ENCODE measurements around the gene KANSL1. TPM values are rescaled to one million over a fixed set of nuclear protein-coding genes. Genes with fewer than 3 reads are reported as not detected.

KANSL1 gene
- polyA plus RNA-seq, 1 of the 3 experiments (the other 2 are of a cell fraction) = 10.0 TPM

- H3F3A ChIP-seq (replicated peaks; ENCODE audit: insufficient read depth) = peaks cover 13% of the 10 kb centered on the region
- H4K20me1 ChIP-seq (ENCODE audit: insufficient read depth) = 0 out of 2 replicates have a peak, but pooled peaks cover 8% of the 10 kb centered on the region
- TF ChIP-seq TEAD4 (IDR thresholded peaks at IDR 0.05; ENCODE audit: borderline replicate concordance, insufficient read depth) = no peak
- TF ChIP-seq RXRA (IDR thresholded peaks at IDR 0.05; ENCODE audit: borderline replicate concordance, low read depth) = no peak
- TF ChIP-seq USF2 (IDR thresholded peaks at IDR 0.05; ENCODE audit: borderline replicate concordance, low read depth, low read length) = no peak
- TF ChIP-seq NRF1 (IDR thresholded peaks at IDR 0.05; ENCODE audit: low read depth, low read length) = no peak
- TF ChIP-seq FOXM1 (IDR thresholded peaks at IDR 0.05; ENCODE audit: low read depth) = no peak
- TF ChIP-seq, protein P1, sequence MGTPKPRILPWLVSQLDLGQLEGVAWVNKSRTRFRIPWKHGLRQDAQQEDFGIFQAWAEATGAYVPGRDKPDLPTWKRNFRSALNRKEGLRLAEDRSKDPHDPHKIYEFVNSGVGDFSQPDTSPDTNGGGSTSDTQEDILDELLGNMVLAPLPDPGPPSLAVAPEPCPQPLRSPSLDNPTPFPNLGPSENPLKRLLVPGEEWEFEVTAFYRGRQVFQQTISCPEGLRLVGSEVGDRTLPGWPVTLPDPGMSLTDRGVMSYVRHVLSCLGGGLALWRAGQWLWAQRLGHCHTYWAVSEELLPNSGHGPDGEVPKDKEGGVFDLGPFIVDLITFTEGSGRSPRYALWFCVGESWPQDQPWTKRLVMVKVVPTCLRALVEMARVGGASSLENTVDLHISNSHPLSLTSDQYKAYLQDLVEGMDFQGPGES (IDR thresholded peaks at IDR 0.05; ENCODE audit: low read depth, low read length) = no peak
- WGBS (ENCODE audit: low lambda C conversion rate) = 91% methylated on average over 2 of the region's 2 CpGs
- H3K4me3 ChIP-seq (ENCODE audit: low read depth in 2 of 2, low read length in 1 of 2) = no peak overlapping the region
- peaks cover 76 to 85% of the 10 kb centered on the region in 2 experiments for H3K36me3 ChIP-seq (replicated peaks in 1 of 2; ENCODE audit: control insufficient read depth in 1 of 2, insufficient read depth in 2 of 2, low read length in 1 of 2)
- no peaks in the 10 kb centered on the region for H3K9me2 ChIP-seq
- no peak overlapping the region for H2AFZ ChIP-seq (ENCODE audit: low read depth)
- no peaks in the 10 kb centered on the region for H3K9me3 ChIP-seq
- DNase-seq = no peak
- no peaks in the 10 kb centered on the region for H3K27me3 ChIP-seq (ENCODE audit: insufficient read depth)
- H3K27ac ChIP-seq (ENCODE audit: low read depth in 2 of 2, low read length in 1 of 2) = peak overlapping the region in 1 of 2 experiments; percentile 1; a peak in 1 of 4 replicates
- H3K4me1 ChIP-seq (ENCODE audit: control insufficient read depth in 1 of 2, insufficient read depth in 2 of 2, low read depth in 1 of 2, low read length in 1 of 2) = peaks cover 4 to 28% of the 10 kb centered on the region in 2 experiments; a peak in 3 of 4 replicates
- H3K9ac ChIP-seq = no peak overlapping the region
- H3K4me2 ChIP-seq = no peak overlapping the region
- ChIA-PET POLR2A (no interaction called here), CTCF (interaction anchor here (0.7 to 4.7 kb wide), 11 partner anchors 9 to 402 kb away, joined by 3 to 58 read pairs (median 20); partner anchors contain the start of gene KANSL1)
- peaks cover 42% of the 10 kb centered on the region for H3K79me2 ChIP-seq (ENCODE audit: insufficient read depth)
Observed at GRCh38 chr17:46042246-46042645, 151.0 kb downstream of the KANSL1 start.

DNA sequence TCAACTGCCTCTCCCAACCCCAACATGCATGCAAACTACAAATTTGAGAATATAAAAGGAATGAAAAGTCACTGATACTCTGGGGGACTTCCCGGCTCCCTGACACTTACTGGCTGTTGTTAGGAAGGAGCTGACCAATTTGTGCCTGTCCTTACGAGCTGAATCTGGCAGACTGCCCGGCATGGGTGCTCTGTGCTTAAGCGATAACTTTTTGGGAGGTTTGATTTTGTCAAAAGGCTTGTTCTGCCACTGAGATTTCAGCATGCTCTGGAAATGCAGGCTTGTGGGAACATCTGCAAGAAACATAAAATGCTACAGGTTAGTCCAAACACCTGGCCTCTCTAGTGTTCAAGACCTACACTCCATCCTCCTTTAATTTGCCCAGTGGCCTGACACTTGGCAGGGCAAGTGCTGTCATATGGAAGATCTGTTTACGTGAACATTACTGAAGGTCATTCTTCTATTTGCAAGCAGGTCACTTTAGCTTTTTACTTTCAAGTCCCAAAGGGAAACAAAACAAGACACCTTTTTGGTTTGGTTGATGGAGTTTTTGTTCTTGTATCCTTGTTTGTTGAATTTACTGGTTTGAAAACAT is 153.5 kb downstream of the KANSL1 start:
- ChIA-PET POLR2A (no interaction called here), CTCF (interaction anchor here (0.8 to 3.6 kb wide), 11 partner anchors 11 to 173 kb away, joined by 3 to 21 read pairs (median 4); partner anchors contain the start of gene KANSL1)
- H4K20me1 ChIP-seq (ENCODE audit: insufficient read depth) = 0 out of 2 replicates have a peak, but pooled peaks cover 6% of the 10 kb centered on the region
- peak overlapping the region in 1 of 2 experiments; percentile 7; a peak in 1 of 4 replicates for H3K27ac ChIP-seq (ENCODE audit: low read depth in 2 of 2, low read length in 1 of 2)
- TF ChIP-seq YY1 (IDR thresholded peaks at IDR 0.05; ENCODE audit: low read depth) = no peak
- no peak for TF ChIP-seq SMC3 (IDR thresholded peaks at IDR 0.05; ENCODE audit: low read depth, low read length)
- H2AFZ ChIP-seq (ENCODE audit: low read depth) = no peak overlapping the region
- no peak overlapping the region for H3K9ac ChIP-seq
- H3K36me3 ChIP-seq (replicated peaks in 1 of 2; ENCODE audit: control insufficient read depth in 1 of 2, insufficient read depth in 2 of 2, low read length in 1 of 2) = peaks cover 90% of the 10 kb centered on the region in 2 experiments
- peaks cover 38% of the 10 kb centered on the region for H3K79me2 ChIP-seq (ENCODE audit: insufficient read depth)
- H3F3A ChIP-seq (replicated peaks; ENCODE audit: insufficient read depth) = peaks cover 3% of the 10 kb centered on the region
- H3K4me2 ChIP-seq = no peak overlapping the region
- no peak overlapping the region for H3K4me3 ChIP-seq (ENCODE audit: low read depth in 2 of 2, low read length in 1 of 2)
- H3K9me3 ChIP-seq = no peaks in the 10 kb centered on the region
- no peaks in the 10 kb centered on the region for H3K9me2 ChIP-seq
- H3K27me3 ChIP-seq (ENCODE audit: insufficient read depth) = no peaks in the 10 kb centered on the region
- WGBS (ENCODE audit: low lambda C conversion rate) = 84% methylated on average over 5 of the region's 5 CpGs
- H3K4me1 ChIP-seq (ENCODE audit: control insufficient read depth in 1 of 2, insufficient read depth in 2 of 2, low read depth in 1 of 2, low read length in 1 of 2) = peaks cover 4 to 28% of the 10 kb centered on the region in 2 experiments; a peak in 3 of 4 replicates
- DNase-seq = no peak
